Measurements from ENCODE around the gene TANGO2.
A peak's percentile ranks its signal among the peaks of the same experiment; 100 is the strongest.

- TF ChIP-seq POLR2A (IDR thresholded peaks at IDR 0.05) (no peak), CTCF (IDR thresholded peaks at IDR 0.05) (peak in 1 of 4 experiments; percentile 16), POLR2AphosphoS5 (IDR thresholded peaks at IDR 0.05) (no peak)
Observed at GRCh38 chr22:20111045-20111688, 90.3 kb downstream of the TANGO2 start.
